ENCODE measurements around the gene KLF4. TPM values are rescaled to one million over a fixed set of nuclear protein-coding genes. Genes with fewer than 3 reads are reported as not detected.

The KLF4 gene
- total and polyA plus RNA-seq, 2 of the 4 experiments (the other 2 are of a cell fraction), result 1.3 to 3.8 TPM

DNA sequence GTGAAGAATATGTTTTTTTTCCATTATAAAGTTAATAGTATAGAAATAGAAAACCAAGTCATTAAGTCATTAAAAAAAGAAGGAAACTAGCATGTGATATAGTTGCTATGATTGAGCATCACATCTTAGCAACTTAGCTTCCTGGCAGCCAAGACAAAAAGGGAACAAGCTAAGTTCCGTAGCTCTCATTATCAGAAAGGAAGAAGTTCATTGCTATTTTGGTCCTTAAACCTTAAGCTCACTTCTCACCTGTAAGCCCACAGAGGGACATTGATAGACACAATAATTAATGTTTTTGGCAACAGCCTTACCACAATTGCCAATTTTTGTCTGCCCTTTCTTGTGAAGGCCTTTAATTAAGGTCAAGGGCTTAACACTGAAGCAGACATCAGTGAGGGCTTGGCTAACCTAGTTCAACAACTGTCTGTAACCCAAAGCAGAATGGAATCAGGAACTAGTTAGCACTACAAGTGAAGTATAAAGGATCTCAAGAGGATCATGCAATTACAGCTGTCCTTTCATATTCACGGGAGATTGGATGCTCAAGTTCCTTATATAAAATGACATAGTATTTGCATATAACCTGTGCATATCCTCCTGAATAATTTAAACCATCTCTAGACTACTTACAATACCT is 24.0 kb upstream of the KLF4 start:
- Histone ChIP-seq H3K4me1 (ENCODE audit: control insufficient read depth, insufficient read depth, low read length) (no peaks in the 10 kb centered on the region), H3K14ac (replicated peaks; ENCODE audit: low read depth, low read length) (no peak overlapping the region), H3K56ac (ENCODE audit: extremely low read depth, insufficient read depth, low read length) (no peak overlapping the region), H3K18ac (ENCODE audit: low read depth, low read length) (no peak overlapping the region), H2AFZ (replicated peaks; ENCODE audit: low read length, poor library complexity) (no peak overlapping the region), H3K79me1 (ENCODE audit: low read depth in 1 of 2, low read length in 2 of 2) (no peaks in the 10 kb centered on the region), H2BK15ac (ENCODE audit: low read depth, low read length) (no peak overlapping the region), H3K36me3 (ENCODE audit: control insufficient read depth, insufficient read depth, low read length) (no peaks in the 10 kb centered on the region), H3K23ac (ENCODE audit: low read depth, low read length) (no peak overlapping the region), H2AK5ac (ENCODE audit: low read depth, low read length) (no peak overlapping the region), H4K91ac (ENCODE audit: insufficient read depth, low read depth, low read length) (no peak overlapping the region), H3K27me3 (ENCODE audit: control insufficient read depth, insufficient read depth, low read length) (peaks cover 6% of the 10 kb centered on the region), H4K5ac (ENCODE audit: low read depth, low read length) (no peak overlapping the region), H3K27ac (ENCODE audit: insufficient read depth, low read length) (no peak overlapping the region), H2BK5ac (ENCODE audit: low read depth, low read length, poor library complexity, severe bottlenecking) (no peak overlapping the region), H2BK120ac (ENCODE audit: low read depth, low read length) (no peak overlapping the region), H4K8ac (ENCODE audit: low read depth in 2 of 2, low read length in 2 of 2) (no peak overlapping the region), H3K9ac (ENCODE audit: low read depth, low read length) (no peak overlapping the region), H3K9me1 (ENCODE audit: insufficient read depth, low read length) (no peaks in the 10 kb centered on the region), H3K4me2 (ENCODE audit: low read depth, low read length) (no peak overlapping the region), H3K9me3 (ENCODE audit: control insufficient read depth, insufficient read depth, low read length) (no peaks in the 10 kb centered on the region), H2BK20ac (ENCODE audit: low read depth, low read length) (no peak overlapping the region), H3K4me3 (ENCODE audit: insufficient read depth, low read depth, low read length) (no peak overlapping the region), H2AK9ac (replicated peaks; ENCODE audit: low read depth, low read length, poor library complexity) (no peak overlapping the region), H3K4ac (ENCODE audit: low read depth, low read length) (no peak overlapping the region), H4K20me1 (ENCODE audit: insufficient read depth, low read length) (no peaks in the 10 kb centered on the region)
- CTCF ChIA-PET, result no interaction called here
- intact Hi-C loops (cut with micrococcal nuclease), result no loop called here
- POLR2A ChIA-PET (ENCODE audit: unreplicated experiment), result no interaction called here
- TF ChIP-seq CEBPB (IDR thresholded peaks at IDR 0.05; ENCODE audit: low read depth, low read length) (no peak), BHLHE40 (IDR thresholded peaks at IDR 0.05; ENCODE audit: low read depth, low read length) (no peak), NFE2L2 (IDR thresholded peaks at IDR 0.05; ENCODE audit: low read depth, low read length) (no peak), USF2 (IDR thresholded peaks at IDR 0.05; ENCODE audit: low read depth, low read length) (no peak), RAD21 (IDR thresholded peaks at IDR 0.05; ENCODE audit: low read length) (no peak), FOS (IDR thresholded peaks at IDR 0.05; ENCODE audit: low read depth, low read length) (no peak), RCOR1 (IDR thresholded peaks at IDR 0.05; ENCODE audit: insufficient replicate concordance, low read length) (no peak), MAFK (IDR thresholded peaks at IDR 0.05; ENCODE audit: low read depth, low read length) (no peak), RFX5 (IDR thresholded peaks at IDR 0.05; ENCODE audit: low read depth, low read length) (no peak), SMC3 (IDR thresholded peaks at IDR 0.05; ENCODE audit: low read depth, low read length) (no peak), MXI1 (IDR thresholded peaks at IDR 0.05; ENCODE audit: borderline replicate concordance, low read depth, low read length) (no peak), CHD1 (IDR thresholded peaks at IDR 0.05; ENCODE audit: low read depth, low read length) (no peak), POLR2A (IDR thresholded peaks at IDR 0.05; ENCODE audit: low read depth, low read length) (no peak), MAZ (IDR thresholded peaks at IDR 0.05; ENCODE audit: borderline replicate concordance, low read depth, low read length) (no peak)
- TF ChIP-seq, protein P1, sequence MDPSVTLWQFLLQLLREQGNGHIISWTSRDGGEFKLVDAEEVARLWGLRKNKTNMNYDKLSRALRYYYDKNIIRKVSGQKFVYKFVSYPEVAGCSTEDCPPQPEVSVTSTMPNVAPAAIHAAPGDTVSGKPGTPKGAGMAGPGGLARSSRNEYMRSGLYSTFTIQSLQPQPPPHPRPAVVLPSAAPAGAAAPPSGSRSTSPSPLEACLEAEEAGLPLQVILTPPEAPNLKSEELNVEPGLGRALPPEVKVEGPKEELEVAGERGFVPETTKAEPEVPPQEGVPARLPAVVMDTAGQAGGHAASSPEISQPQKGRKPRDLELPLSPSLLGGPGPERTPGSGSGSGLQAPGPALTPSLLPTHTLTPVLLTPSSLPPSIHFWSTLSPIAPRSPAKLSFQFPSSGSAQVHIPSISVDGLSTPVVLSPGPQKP (IDR thresholded peaks at IDR 0.05; ENCODE audit: borderline replicate concordance, low read depth, low read length), result no peak
- TF ChIP-seq, protein P2, sequence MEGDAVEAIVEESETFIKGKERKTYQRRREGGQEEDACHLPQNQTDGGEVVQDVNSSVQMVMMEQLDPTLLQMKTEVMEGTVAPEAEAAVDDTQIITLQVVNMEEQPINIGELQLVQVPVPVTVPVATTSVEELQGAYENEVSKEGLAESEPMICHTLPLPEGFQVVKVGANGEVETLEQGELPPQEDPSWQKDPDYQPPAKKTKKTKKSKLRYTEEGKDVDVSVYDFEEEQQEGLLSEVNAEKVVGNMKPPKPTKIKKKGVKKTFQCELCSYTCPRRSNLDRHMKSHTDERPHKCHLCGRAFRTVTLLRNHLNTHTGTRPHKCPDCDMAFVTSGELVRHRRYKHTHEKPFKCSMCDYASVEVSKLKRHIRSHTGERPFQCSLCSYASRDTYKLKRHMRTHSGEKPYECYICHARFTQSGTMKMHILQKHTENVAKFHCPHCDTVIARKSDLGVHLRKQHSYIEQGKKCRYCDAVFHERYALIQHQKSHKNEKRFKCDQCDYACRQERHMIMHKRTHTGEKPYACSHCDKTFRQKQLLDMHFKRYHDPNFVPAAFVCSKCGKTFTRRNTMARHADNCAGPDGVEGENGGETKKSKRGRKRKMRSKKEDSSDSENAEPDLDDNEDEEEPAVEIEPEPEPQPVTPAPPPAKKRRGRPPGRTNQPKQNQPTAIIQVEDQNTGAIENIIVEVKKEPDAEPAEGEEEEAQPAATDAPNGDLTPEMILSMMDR (conservative IDR thresholded peaks at IDR 0.05; ENCODE audit: low read depth, low read length), result no peak
- no CpG with 5 or more reads among the region's 2 CpGs for WGBS, 2 experiments (ENCODE audit: extremely low coverage in 2 of 2, insufficient read length in 1 of 2)
- ATAC-seq (ENCODE audit: low read depth) (no peak), DNase-seq (no peak)
- dilution Hi-C loops (cut with HindIII; ENCODE audit: low sequenced_read_pairs, unreplicated experiment), result no loop called here
- in situ Hi-C loops (cut with MboI; ENCODE audit: low sequenced_read_pairs), result no loop called here
- no TSS peak for BruUV-seq (replicated peaks)
